Ishikawa (cell line): ENCODE measurements around the gene ZNF532.

Experiments used
- CEBPB ChIP-seq: IDR thresholded peaks from 2 replicates; pipeline ENCODE4 v1.6.1; 2012
- CREB1 ChIP-seq: IDR thresholded peaks from 2 replicates; pipeline ENCODE4 v1.6.1; 2012; ENCODE audit warnings: low read depth
- EP300 ChIP-seq: IDR thresholded peaks from 2 replicates; pipeline ENCODE4 v1.6.1; 2012; ENCODE audit warnings: borderline replicate concordance
- FOXM1 ChIP-seq: IDR thresholded peaks from 2 replicates; pipeline ENCODE4 v1.6.1; 2012; ENCODE audit warnings: low read depth, borderline replicate concordance
- NFIC ChIP-seq: IDR thresholded peaks from 2 replicates; pipeline ENCODE4 v1.6.1; 2012
- RAD21 ChIP-seq: IDR thresholded peaks from 2 replicates; pipeline ENCODE4 v1.6.1; 2012; ENCODE audit warnings: low read depth
- REST ChIP-seq: IDR thresholded peaks from 2 replicates; pipeline ENCODE4 v1.6.1; 2012; ENCODE audit warnings: low read depth, mild to moderate bottlenecking
- TAF1 ChIP-seq: IDR thresholded peaks from 2 replicates; pipeline ENCODE4 v1.6.1; 2012; ENCODE audit warnings: low read depth, mild to moderate bottlenecking
- TCF12 ChIP-seq: IDR thresholded peaks from 2 replicates; pipeline ENCODE4 v1.6.1; 2012; ENCODE audit warnings: low read depth
- YY1 ChIP-seq: IDR thresholded peaks from 2 replicates; pipeline ENCODE4 v1.6.1; 2012; ENCODE audit warnings: low read depth
- TF ChIP-seq, protein P1 (sequence below): IDR thresholded peaks from 2 replicates; pipeline ENCODE4 v1.6.1; 2012
- TF ChIP-seq, protein P2 (sequence below): IDR thresholded peaks from 2 replicates; pipeline ENCODE4 v1.6.1; 2012

GRCh38 chr18:58896268-58896667, 31.6 kb downstream of the ZNF532 start:
- TF ChIP-seq TAF1 (no peak), RAD21 (no peak), EP300 (no peak), REST (no peak), NFIC (no peak), CEBPB (no peak), TCF12 (no peak), FOXM1 (no peak), CREB1 (no peak), YY1 (no peak)
- TF ChIP-seq, protein P1, sequence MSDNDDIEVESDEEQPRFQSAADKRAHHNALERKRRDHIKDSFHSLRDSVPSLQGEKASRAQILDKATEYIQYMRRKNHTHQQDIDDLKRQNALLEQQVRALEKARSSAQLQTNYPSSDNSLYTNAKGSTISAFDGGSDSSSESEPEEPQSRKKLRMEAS: no peak
- TF ChIP-seq, protein P2, sequence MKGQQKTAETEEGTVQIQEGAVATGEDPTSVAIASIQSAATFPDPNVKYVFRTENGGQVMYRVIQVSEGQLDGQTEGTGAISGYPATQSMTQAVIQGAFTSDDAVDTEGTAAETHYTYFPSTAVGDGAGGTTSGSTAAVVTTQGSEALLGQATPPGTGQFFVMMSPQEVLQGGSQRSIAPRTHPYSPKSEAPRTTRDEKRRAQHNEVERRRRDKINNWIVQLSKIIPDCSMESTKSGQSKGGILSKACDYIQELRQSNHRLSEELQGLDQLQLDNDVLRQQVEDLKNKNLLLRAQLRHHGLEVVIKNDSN: no peak
